Renal cortex interstitium (tissue), 11 donors: Measurements from ENCODE around the gene ASRGL1. TPM values are rescaled to one million over a fixed set of nuclear protein-coding genes. Genes with fewer than 3 reads are reported as not detected.
"Not testable (repeated sequence)": the region's sequence is repeated elsewhere in the genome, so short reads cannot be mapped to it uniquely, and the experiment has no call there.

Experiments used
- DNase-seq, 11 donors: peaks; one replicate each; pipeline ENCODE4 v3.0.0-alpha.2; 2013; ENCODE audit warnings: low read depth in 9 of 11, low spot score in 4 of 11; ENCODE audit errors: extremely low read depth in 1 of 11
- polyA plus RNA-seq, 3 donors: library from polyadenylated mRNA; unstranded; fragments of 120-200 nt; gene quantifications; one replicate each; pipeline ENCODE4 v1.2.1, GENCODE V29; 2013; ENCODE audit not compliant: insufficient read length in 3 of 3

ASRGL1 gene
- polyA plus RNA-seq, 3 donors: 61.7 to 69.6 (median 63.0) TPM

GRCh38 chr11:62340269-62340901 lies 3.1 kb downstream of the ASRGL1 start:
- peak in 3 of 11 donors; percentile 20 to 34 (median 25) for DNase-seq

DNA sequence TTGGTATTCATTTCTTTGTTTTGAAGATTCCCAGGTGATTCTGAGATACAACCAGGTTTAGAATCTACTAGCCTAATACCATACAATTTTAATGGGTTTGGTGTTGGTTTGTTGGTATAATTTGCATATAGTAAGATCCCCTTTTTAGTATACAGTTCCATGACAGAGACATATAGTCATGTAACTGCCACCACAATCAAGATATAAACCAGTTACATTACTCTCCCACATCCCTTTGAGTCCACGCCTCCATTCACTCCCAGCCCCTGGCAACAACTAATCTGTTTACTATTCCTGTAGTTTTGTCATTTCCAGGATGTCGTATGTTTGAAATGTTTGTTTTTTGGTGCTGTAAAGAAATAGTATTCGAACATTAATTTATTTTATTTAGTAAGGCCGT lies 4.3 kb downstream of the ASRGL1 start:
- no peak for DNase-seq

DNA sequence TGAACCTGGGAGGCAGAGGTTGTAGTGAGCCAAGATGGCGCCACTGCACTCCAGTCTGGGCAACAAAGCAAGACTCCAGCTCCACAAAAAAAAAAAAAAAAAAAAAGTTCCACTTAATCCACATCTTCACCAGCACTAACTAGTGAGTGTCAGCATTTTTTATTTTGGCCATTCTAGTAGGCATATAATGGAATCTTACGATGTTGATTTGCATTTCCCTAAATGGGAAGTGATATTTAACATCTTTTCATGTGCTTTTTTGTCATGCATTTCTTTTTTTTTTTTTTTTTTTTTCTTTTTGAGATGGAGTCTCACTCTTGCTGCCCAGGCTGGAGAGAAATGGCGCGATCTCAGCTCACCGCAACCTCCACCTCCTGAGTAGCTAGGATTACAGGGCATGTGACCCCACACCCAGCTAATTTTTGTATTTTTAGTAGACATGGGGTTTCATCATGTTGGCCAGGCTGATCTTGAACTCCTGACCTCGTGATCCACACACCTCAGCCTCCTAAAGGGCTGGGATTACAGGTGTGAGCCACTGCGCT lies 6.5 kb downstream of the ASRGL1 start:
- not testable (repeated sequence) for DNase-seq

- DNase-seq: no peak
These were observed 7.0 kb downstream of the ASRGL1 start for GRCh38 chr11:62344210-62344609.

DNA sequence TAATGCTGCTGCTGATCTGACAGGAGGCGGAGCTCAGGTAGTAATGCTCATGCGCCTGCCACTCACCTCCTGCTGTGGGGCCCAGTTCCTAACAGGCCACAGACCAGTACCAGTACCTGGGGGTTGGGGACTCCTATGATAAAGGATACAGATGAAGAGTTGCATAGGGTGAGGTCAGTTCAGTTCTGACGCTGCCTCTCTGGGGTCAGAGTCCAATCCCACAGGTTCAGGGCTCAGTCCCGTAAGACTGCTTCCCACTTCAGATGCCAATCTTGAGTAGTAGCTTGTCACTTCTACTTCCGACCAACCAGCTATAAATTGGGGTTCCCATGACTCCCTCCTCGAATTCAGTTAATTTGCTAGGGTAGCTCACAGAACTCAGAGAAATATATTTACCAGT lies 8.6 kb downstream of the ASRGL1 start:
- no peak for DNase-seq

DNA sequence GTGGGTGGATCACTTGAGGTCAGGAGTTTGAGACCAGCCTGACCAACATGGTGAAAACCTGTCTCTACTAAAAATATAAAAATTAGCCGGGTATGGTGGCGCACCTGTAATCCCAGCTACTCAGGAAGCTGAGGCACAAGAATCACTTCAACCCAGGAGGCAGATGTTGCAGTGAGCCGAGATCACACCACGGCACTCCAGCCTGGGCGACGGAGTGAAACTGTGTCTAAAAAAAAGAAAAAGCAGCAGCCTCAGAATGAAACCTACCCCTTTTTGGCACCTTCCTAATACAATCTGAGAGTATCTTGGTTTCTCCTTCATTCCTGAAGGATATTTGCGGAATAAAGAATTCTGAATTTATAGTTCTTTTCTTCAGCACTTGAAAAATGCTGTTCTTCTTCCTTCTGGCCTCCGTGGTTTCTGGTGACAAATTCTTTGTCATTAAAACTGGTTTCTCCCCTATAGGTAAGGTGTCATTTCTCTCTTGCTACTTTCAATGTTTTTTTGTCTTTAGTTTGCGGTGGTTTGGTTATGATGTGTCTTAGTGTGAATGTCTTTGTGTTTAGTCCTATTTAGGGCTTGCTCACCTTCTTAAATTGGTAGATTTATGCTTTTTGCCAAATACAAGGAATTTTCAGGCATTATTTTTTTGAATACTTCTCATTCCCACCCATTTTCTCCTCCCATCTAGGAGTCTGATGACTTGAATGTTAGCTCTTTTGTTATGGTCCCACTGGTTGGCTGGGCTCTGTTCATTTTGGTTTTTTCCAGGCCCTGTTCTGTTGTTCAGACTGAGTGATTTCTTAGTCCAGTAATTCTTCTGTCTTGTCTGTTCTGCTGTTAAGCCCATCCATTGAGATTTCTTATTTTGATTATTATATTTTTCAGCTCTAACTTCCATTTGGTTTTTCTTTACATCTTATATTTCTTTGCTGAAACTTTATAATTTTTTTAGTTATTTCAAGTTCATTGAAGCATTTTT lies 15.4 kb downstream of the ASRGL1 start:
- DNase-seq: no peak

DNA sequence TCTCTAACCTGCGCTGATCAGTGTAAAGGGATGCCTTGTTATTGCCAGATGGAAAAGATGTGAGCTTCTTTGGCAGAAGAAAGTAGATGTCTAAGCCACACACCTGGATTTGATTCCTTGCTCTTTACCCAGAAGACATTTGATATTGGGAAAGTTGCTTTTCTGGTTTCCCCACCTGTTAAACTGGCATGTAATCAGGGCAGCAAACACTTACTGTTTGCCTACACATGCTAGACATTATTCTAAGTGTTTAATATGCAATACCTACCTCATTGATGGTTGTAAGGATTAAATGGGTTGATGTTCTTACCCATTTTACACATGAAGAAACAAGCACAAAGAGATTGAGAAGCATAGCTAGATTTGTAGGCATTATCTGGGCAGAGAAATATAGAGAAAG lies 16.6 kb downstream of the ASRGL1 start:
- DNase-seq: no peak

DNA sequence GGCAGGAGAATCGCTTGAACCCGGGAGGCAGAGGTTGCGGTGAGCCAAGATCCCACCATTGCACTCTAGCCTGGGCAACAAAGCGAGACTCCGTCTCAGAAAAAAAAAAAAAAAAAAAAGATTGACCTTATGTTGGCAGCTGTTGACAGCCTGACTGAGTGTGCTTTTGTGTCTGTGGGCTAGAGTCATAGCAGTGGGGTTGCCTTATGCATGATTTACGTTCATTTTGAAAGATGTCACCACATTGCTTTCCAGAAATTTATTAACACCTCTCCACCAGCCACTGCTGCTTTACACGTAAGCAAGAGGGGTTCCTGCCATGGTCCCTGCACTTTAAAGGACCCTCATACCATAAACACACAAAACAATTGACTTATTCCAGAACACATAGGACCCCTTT lies 21.0 kb downstream of the ASRGL1 start:
- no peak for DNase-seq

DNA sequence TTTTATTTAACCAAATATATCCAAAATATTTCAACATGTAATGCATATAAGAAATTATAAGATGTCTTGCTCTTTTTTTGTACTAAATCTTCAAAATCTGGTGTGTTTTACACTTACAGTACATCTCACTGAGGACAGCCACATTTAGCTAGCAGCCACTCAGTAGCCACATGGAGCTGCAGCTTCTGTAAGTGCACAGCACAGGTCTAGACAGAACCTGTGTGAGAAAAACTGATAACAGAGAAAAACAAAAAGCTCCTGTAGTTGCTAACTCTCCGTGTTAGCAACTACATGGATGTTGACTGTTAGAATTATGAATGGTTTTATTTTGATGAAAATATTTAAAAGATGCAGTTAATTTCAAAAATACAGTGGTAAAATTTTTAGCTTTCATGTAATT lies 22.2 kb downstream of the ASRGL1 start:
- DNase-seq: no peak

DNA sequence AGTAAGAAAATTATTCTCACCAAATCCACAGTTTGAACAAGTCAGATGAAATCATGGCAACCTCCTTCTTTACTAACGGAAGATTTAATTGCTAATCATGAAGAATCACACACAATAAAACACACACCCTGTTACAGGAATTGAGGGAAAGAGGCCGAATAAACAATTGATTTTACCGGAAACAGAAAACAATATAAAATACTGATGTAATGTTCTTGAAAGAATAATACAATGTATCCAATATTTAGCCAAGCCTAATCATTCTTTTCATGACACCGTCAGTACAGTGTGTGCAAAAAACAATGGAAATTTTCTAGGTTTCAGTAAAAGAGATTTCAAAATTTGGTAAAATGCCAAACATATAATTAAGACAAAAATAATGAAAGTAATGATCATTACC lies 23.4 kb downstream of the ASRGL1 start:
- no peak for DNase-seq

DNA sequence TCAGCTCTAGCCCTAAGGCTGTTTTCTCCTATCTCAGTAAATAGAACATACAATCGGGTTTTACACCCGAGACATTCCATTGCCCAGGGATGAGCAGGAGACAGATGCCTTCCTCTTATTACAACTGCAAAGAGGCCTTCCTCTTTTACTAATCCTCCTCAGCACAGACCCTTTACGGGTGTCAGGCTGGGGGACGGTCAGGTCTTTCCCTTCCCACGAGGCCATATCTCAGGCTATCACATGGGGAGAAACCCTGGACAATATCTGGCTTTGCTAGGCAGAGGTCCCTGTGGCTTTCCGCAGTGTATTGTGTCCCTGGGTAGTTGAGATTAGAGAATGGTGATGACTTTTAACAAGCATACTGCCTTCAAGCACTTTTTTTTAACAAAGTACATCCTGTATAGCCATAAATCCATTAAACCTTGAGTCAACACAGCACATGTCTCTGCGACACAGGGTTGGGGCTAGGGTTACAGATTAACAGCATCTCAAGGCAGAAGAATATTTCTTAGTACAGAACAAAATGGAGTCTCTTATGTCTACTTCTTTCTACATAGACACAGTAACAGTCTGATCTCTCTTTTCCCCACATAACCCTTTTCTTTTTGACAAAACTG lies 31.7 kb downstream of the ASRGL1 start:
- DNase-seq: not testable (repeated sequence)

GRCh38 chr11:62370743-62371440 lies 33.6 kb downstream of the ASRGL1 start:
- peak in 1 of 11 donors; percentile 13 for DNase-seq

DNA sequence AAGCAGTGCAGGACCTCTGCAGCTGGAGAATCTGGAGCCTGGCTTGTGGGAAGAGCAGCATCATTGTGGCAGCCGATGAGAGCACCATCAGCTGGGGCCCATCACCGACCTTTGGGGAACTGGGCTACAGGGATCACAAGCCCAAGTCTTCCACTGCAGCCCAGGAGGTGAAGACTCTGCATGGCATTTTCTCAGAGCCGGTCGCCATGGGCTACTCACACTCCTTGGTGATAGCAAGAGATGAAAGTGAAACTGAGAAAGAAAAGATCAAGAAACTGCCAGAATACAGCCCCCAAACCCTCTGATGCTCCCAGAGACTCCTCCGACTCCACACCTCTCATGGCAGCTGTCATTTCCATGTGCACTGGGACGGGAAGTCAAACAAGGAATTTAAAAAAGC lies 35.6 kb downstream of the ASRGL1 start:
- DNase-seq: no peak

- DNase-seq: no peak
These were observed 36.3 kb downstream of the ASRGL1 start for GRCh38 chr11:62373464-62374119.

DNA sequence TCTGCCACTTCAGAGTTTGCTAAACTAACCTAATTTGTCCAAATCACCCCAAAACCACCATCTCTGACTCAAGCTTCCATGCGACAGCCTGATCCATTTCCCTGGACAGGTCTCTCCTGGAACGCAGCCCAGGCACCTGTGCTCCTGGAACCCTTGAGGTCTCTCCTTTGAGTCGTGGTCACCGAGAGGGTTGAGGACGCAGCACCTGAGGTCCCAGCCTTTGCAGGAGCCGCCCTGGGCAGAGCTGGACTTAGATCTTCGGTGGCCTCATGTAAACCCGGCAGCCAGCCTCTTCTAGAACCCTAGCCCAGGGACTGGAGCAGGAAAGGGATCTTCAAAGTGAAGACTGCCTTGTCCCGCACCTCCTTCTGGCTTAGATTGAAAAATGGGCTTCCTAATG lies 37.6 kb downstream of the ASRGL1 start:
- DNase-seq: no peak

GRCh38 chr11:62378459-62379063 lies 41.3 kb downstream of the ASRGL1 start:
- not testable (repeated sequence) for DNase-seq

- DNase-seq: not testable (repeated sequence)
These were observed 42.3 kb downstream of the ASRGL1 start for GRCh38 chr11:62379586-62379985.

DNA sequence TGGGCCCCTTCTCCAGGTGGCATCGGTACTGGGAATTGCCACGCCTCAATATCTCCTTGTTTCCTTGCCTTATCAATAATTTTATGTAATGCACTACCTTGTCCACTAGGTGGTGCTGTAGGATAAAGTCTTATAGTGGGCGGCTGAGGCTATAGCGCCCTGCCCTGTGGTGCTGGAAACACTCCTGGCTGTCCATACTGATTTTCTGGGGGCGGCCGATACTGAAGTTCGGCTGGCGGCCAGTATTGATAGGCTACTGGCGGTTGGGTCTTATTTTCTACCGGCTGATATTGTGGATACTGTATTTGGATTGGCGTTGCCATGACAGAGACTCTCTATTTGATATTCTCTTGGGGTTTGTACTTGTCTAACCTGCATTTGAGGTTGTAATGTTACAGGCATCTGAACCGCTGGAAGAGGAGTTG lies 43.6 kb downstream of the ASRGL1 start:
- DNase-seq: peak in 7 of 11 donors; percentile 46 to 79 (median 61)
